Nephron progenitor cell (in vitro differentiated cells): ENCODE results near the gene TESK1.
"Not testable (repeated sequence)": the region's sequence is repeated elsewhere in the genome, so short reads cannot be mapped to it uniquely, and the experiment has no call there.

Experiments used
- DNase-seq: peaks from one replicate; pipeline ENCODE4 v3.0.0; 2021
- H3K27ac Mint-ChIP-seq: 2 replicates; pipeline ENCODE4 v1.8.0; 2021; ENCODE audit warnings: mild to moderate bottlenecking, moderate library complexity, mixed read lengths
- H3K27me3 Mint-ChIP-seq: 2 replicates; pipeline ENCODE4 v1.8.0; 2021; ENCODE audit warnings: mild to moderate bottlenecking, low read depth, mixed read lengths; ENCODE audit not compliant: poor library complexity
- H3K36me3 Mint-ChIP-seq: 2 replicates; pipeline ENCODE4 v1.8.0; 2021; ENCODE audit warnings: low read depth, mixed read lengths
- H3K4me1 Mint-ChIP-seq: 2 replicates; pipeline ENCODE4 v1.8.0; 2021; ENCODE audit warnings: mixed read lengths
- H3K4me3 Mint-ChIP-seq: 2 replicates; pipeline ENCODE4 v1.8.0; 2021; ENCODE audit warnings: mild to moderate bottlenecking, moderate library complexity, mixed read lengths
- H3K9me3 Mint-ChIP-seq: 2 replicates; pipeline ENCODE4 v1.8.0; 2021; ENCODE audit warnings: mild to moderate bottlenecking, moderate library complexity, mixed read lengths
- CTCF ChIP-seq: fragments of 200-600 bp; sonication (generic); IDR thresholded peaks from 2 replicates; pipeline ENCODE4 v1.5.0; 2021; ENCODE audit warnings: antibody characterized with exemption

The TESK1 gene

DNA sequence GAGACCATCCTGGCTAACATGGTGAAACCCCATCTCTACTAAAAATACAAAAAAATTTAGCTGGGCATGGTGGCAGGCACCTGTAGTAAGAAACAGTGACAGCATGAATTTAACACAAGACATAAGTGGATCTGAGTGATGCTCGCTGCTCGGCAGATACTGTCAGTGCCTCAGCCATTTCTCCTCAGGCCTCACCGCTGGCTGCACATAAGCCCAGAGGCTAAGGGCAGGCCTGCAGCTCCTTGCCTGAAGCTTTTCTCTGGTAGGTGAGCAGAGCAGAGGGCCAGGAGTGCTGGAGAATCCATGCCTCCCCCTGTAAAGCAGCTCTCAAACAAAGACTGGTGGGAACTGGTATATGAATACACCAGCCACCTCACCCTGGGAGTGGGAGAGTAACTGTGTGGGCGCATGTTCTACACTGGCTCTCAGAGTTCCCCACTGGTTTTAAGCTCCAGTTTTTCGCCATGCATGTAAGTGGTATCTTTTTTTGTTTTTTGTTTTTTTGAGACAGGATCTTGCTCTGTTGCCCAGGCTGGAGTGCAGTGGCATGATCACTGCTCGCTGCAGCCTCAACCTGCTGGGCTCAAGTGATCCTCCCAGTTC lies 23.4 kb downstream of the TESK1 start:
- peaks cover 4% of the 10 kb centered on the region for H3K9me3 Mint-ChIP-seq
- no peak for TF ChIP-seq CTCF
- peaks cover 3% of the 10 kb centered on the region for H3K4me1 Mint-ChIP-seq
- H3K36me3 Mint-ChIP-seq, result peaks cover 3% of the 10 kb centered on the region
- DNase-seq, result no peak
- H3K4me3 Mint-ChIP-seq, result no peak overlapping the region
- no peak overlapping the region for H3K27ac Mint-ChIP-seq
- H3K27me3 Mint-ChIP-seq, result peaks cover under 1% of the 10 kb centered on the region

DNA sequence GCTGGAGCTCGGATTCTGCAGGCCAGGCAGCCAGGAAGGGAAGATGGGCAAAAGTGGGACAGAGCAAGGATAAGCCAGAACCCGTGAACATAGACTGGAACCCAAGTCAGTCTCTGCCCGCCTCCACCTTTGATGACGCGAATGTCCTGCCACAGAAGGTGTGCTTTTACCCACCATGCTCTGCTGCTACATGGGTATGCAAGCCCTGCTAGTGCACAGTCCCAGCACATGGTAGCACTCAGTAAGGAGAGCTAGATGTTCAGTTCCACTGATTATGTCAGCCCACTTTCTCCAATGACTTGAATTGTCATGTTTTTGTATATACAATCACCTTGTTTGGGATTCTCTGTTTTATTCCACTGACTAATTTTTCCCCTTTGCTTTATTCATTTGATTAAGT lies 24.5 kb downstream of the TESK1 start:
- peaks cover 6% of the 10 kb centered on the region for H3K36me3 Mint-ChIP-seq
- no peak overlapping the region for H3K27ac Mint-ChIP-seq
- H3K4me3 Mint-ChIP-seq, result no peak overlapping the region
- peaks cover 7% of the 10 kb centered on the region for H3K9me3 Mint-ChIP-seq
- DNase-seq, result no peak
- H3K27me3 Mint-ChIP-seq, result peaks cover 3% of the 10 kb centered on the region
- peaks cover 13% of the 10 kb centered on the region for H3K4me1 Mint-ChIP-seq
- TF ChIP-seq CTCF, result no peak

- no peak overlapping the region for H3K4me3 Mint-ChIP-seq
- peak overlapping the region; percentile 37 for H3K27ac Mint-ChIP-seq
- H3K27me3 Mint-ChIP-seq, result peaks cover 19% of the 10 kb centered on the region
- no peak for DNase-seq
- peaks cover 30% of the 10 kb centered on the region for H3K4me1 Mint-ChIP-seq
- no peak for TF ChIP-seq CTCF
- peaks cover 21% of the 10 kb centered on the region for H3K36me3 Mint-ChIP-seq
- H3K9me3 Mint-ChIP-seq, result peaks cover 22% of the 10 kb centered on the region
Observed at GRCh38 chr9:35635730-35636129, 30.7 kb downstream of the TESK1 start.

DNA sequence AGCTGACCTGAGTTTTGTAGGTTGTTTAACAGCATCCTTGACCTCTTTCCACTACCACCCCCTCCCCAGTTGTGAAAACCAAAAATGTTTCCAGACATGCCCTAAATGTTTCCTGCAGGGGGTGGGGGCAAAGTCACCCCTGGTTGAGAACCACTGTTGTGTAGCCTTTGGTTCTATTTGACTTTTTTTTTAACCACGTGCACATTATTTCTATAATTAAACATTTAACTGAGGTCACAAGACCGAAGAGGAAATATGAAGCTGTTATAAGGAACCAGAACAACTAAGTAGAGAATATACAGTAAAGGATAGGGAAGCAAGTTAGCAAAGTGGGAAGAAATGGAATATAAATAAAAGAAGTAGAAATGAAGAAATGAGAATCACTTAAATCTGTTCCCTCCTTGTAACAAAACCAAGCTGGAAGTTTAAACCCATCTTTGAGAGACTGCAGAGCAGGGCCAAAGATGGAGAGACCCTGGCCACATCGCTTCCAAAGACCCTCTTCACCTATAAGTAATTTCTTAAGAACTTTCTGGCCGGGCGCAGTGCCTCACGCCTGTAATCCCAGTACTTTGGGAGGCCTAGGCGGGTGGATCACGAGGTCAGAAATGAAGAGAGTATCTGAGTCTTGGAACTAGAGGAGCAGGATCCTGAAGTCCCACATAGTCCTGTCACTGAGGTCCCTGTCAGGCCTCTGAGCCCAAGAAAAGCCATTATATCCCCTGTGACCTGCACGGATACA lies 31.2 kb downstream of the TESK1 start:
- Mint-ChIP-seq H3K36me3 (peaks cover 27% of the 10 kb centered on the region), H3K9me3 (peaks cover 28% of the 10 kb centered on the region), H3K4me1 (peaks cover 30% of the 10 kb centered on the region), H3K27ac (no peak overlapping the region), H3K4me3 (no peak overlapping the region), H3K27me3 (peaks cover 19% of the 10 kb centered on the region)
- DNase-seq, result no peak
- no peak for TF ChIP-seq CTCF

GRCh38 chr9:35636877-35637246 lies 31.8 kb downstream of the TESK1 start:
- not testable (repeated sequence) for DNase-seq, H3K4me3 Mint-ChIP-seq, H3K27ac Mint-ChIP-seq
- peaks cover 30% of the 10 kb centered on the region for H3K4me1 Mint-ChIP-seq
- H3K9me3 Mint-ChIP-seq, result peaks cover 33% of the 10 kb centered on the region
- peaks cover 32% of the 10 kb centered on the region for H3K36me3 Mint-ChIP-seq
- H3K27me3 Mint-ChIP-seq, result peaks cover 22% of the 10 kb centered on the region

DNA sequence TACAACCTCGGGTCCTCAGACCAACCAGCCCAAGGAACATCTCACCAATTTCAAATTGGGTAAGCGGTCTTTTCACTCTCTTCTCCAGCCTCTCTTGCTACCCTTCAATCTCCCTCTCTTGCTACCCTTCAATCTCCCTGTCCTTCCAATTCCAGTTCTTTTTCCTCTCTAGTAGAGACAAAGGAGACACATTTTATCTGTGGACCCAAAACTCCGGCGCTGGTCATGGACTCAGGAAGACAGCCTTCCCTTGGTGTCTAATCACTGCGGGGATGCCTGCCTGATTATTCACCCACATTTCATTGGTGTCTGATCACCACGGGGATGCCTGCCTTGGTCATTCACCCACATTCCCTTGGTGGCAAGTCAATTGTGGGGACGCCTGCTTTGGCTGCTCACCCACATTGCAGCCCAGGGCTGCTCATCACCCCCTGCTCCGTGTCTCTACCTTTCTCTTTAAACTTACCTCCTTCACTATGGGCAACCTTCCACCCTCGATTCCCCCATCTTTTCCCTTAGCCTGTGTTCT lies 32.4 kb downstream of the TESK1 start:
- peaks cover 22% of the 10 kb centered on the region for H3K27me3 Mint-ChIP-seq
- H3K27ac Mint-ChIP-seq, DNase-seq, H3K4me3 Mint-ChIP-seq: not testable (repeated sequence)
- H3K4me1 Mint-ChIP-seq, result peaks cover 30% of the 10 kb centered on the region
- peaks cover 32% of the 10 kb centered on the region for H3K36me3 Mint-ChIP-seq
- H3K9me3 Mint-ChIP-seq, result peaks cover 33% of the 10 kb centered on the region

GRCh38 chr9:35638751-35639150 lies 33.7 kb downstream of the TESK1 start:
- Mint-ChIP-seq H3K36me3 (peaks cover 26% of the 10 kb centered on the region), H3K9me3 (peaks cover 26% of the 10 kb centered on the region), H3K4me1 (peaks cover 24% of the 10 kb centered on the region), H3K27me3 (peaks cover 19% of the 10 kb centered on the region)
- not testable (repeated sequence) for H3K4me3 Mint-ChIP-seq, H3K27ac Mint-ChIP-seq, DNase-seq

DNA sequence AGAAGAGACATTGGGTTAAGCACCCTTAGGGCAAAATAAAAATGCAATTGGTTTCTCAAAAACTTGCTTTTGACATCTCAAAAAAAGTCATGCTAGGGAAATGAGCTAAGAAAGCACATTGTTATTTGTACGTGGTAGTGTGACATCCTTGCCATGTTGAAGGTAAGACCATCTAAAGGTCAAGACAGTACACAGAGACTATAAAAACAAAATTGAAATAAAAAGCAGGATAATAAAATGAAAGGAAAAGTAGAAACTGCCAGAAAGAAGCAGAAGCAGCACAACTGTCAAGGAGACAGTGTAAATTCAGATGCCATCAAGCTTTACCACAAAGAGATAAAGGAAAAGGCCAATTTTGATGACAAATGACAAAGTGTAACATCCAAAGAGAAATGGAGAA lies 34.2 kb downstream of the TESK1 start:
- H3K36me3 Mint-ChIP-seq, result peaks cover 26% of the 10 kb centered on the region
- not testable (repeated sequence) for H3K4me3 Mint-ChIP-seq, DNase-seq, H3K27ac Mint-ChIP-seq
- peaks cover 26% of the 10 kb centered on the region for H3K9me3 Mint-ChIP-seq
- peaks cover 19% of the 10 kb centered on the region for H3K27me3 Mint-ChIP-seq
- H3K4me1 Mint-ChIP-seq, result peaks cover 20% of the 10 kb centered on the region
